AG09319 (cell line): ENCODE data around the gene ZNF407.

ENCODE experiments used
- DNase-seq: peaks from one replicate; pipeline ENCODE4 v3.0.0-alpha.2; 2010; ENCODE audit warnings: low read depth; ENCODE audit errors: extremely low read depth
- TF ChIP-seq, protein P1 (sequence below): IDR thresholded peaks from 2 replicates; pipeline ENCODE4 v1.5.1; 2011; ENCODE audit warnings: low read depth, mild to moderate bottlenecking, inconsistent platforms, low read length, moderate library complexity

Gene ZNF407

DNA sequence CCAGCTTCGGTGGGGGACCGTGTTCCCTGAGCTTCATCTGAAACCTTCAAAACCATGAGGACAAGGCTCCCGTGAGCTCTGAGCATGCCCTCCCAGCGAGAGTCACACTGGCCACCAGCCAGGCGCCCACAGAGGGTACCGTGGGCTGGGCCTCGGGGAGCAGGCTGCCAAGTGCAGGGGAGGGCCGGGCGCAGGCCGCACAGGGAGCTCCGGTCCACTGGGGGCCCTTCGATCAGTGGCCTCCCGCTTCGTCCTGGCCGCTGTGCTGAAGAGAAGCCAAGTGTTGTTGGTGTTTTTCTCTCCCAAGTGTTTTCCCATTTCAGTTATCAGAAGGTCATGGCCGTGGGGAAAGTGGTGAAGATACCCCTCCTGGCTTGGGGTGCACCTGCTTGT is 466.8 kb downstream of the ZNF407 start:
- no peak for DNase-seq
- TF ChIP-seq, protein P1, sequence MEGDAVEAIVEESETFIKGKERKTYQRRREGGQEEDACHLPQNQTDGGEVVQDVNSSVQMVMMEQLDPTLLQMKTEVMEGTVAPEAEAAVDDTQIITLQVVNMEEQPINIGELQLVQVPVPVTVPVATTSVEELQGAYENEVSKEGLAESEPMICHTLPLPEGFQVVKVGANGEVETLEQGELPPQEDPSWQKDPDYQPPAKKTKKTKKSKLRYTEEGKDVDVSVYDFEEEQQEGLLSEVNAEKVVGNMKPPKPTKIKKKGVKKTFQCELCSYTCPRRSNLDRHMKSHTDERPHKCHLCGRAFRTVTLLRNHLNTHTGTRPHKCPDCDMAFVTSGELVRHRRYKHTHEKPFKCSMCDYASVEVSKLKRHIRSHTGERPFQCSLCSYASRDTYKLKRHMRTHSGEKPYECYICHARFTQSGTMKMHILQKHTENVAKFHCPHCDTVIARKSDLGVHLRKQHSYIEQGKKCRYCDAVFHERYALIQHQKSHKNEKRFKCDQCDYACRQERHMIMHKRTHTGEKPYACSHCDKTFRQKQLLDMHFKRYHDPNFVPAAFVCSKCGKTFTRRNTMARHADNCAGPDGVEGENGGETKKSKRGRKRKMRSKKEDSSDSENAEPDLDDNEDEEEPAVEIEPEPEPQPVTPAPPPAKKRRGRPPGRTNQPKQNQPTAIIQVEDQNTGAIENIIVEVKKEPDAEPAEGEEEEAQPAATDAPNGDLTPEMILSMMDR = no peak

DNA sequence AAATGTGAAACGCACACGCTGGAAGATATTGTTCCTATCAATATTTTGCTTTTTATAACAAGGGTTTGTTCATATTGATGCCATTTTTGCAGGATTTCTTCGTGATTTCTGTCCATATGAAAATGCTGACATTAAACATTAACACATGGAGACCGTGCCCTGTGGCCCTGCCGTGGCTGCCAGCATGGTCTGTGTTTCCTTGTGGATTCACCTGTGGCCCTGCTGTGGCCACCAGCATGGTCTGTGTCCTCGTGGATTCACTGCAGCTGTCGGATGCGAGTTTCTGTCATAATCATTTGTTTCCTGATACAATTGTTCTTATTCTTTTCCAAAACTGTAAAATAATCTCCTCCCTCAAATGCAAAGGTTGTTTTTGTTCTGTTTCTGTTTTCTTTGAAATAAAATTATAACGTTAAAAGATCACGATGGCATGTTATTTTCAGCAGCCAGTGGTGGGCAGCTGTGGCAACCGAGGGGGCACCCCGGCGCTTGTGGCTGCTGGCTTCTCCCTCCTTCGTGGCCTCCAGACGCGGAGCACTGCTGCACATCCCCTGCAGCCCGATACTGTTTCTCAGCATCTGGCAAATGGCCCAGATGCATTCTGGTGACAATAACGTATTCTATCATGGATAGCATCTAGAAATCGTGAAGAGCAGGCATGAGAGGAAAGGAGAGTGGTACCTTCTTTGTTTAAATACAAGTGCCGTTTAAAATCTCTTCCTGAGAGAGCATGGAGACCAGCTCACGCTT is 467.8 kb downstream of the ZNF407 start:
- TF ChIP-seq, protein P1 = no peak
- no peak for DNase-seq

GRCh38 chr18:75066021-75066880 is 468.6 kb downstream of the ZNF407 start:
- DNase-seq = no peak
- TF ChIP-seq, protein P1 = no peak

DNA sequence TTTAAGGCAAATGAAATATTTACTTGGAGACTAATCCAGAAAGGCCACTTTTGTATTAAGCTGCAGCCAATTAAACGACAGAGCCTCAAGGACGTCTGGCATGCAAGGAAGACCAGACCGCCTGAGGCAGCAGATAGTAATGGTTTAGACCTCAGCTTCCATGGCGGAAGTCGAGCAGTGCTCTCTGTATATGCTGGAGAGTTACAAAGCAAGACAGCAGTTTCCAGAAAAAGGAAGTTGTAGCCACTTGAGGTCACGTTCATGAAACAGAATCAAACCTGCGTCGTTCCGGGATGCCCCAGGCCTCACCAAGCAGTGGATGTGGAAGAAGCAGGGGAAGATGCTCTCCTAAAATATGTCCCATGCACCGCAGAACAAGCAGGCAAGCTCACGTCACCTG is 469.3 kb downstream of the ZNF407 start:
- TF ChIP-seq, protein P1 = no peak
- no peak for DNase-seq

GRCh38 chr18:75067996-75068645 is 470.5 kb downstream of the ZNF407 start:
- TF ChIP-seq, protein P1 = no peak
- DNase-seq = no peak

DNA sequence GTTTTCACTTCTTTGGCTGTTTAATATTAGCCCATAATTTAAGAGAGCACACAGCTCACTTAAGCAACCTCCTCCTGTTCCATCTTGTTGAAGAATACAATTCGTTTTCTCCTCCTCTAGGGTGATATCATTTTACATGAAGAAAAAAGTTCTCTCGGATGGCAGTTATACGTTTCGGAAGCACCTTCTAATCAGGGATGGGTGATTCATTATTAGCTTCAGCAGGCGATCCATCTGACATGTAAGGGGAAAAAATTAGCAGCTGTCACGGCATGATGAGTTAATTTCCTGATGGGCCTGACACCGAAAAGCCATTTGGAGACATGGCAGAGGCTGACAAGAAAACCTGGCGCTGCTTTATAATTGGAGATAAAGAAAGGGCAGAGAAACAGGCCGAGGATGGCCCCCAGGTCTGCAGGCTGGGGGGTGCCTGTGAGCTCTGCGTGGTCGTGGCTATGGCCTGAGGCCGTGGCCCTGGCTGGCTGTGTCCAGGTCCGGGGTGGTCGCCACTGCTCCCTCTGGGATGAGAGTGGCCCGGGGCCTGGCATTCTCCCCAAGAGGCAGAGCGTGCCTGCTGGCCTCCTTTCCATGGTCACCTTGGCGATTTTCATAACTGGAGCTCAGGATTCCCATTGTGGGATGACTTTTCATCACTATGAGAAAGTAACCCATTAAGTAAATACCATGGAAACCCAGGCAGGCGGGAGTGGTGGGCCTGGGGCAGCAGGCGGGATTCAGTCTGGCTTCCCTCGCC is 471.2 kb downstream of the ZNF407 start:
- TF ChIP-seq, protein P1 = no peak
- no peak for DNase-seq
